ENCODE data around the gene KANK2.

Gene KANK2

GRCh38 chr19:11234486-11235075 is 37.2 kb upstream of the KANK2 start:
- no peak overlapping the region for H3K4me3 ChIP-seq (ENCODE audit: low read depth, low read length)
- no peak for DNase-seq (ENCODE audit: low read depth)
- TF ChIP-seq CTCF (IDR thresholded peaks at IDR 0.05; ENCODE audit: control insufficient read depth, extremely low read depth, insufficient read depth): no peak

GRCh38 chr19:11233073-11233472 is 35.7 kb upstream of the KANK2 start:
- TF ChIP-seq CTCF (IDR thresholded peaks at IDR 0.05; ENCODE audit: control insufficient read depth, extremely low read depth, insufficient read depth): no peak
- no peak overlapping the region for H3K4me3 ChIP-seq (ENCODE audit: low read depth, low read length)
- DNase-seq (ENCODE audit: low read depth): no peak

- no peak for DNase-seq (ENCODE audit: low read depth)
- no peak for TF ChIP-seq CTCF (IDR thresholded peaks at IDR 0.05; ENCODE audit: control insufficient read depth, extremely low read depth, insufficient read depth)
These were observed 35.2 kb upstream of the KANK2 start for GRCh38 chr19:11232555-11232954.

GRCh38 chr19:11230621-11231386 is 33.5 kb upstream of the KANK2 start:
- H3K4me3 ChIP-seq (ENCODE audit: low read depth, low read length): no peak overlapping the region
- no peak for TF ChIP-seq CTCF (IDR thresholded peaks at IDR 0.05; ENCODE audit: control insufficient read depth, extremely low read depth, insufficient read depth)

More at GRCh38 chr19:11232555-11232954, 35.2 kb upstream of the KANK2 start:
- H3K4me3 ChIP-seq (ENCODE audit: low read depth, low read length): no peak overlapping the region

GRCh38 chr19:11227195-11227886 is 30.0 kb upstream of the KANK2 start:
- no peak overlapping the region for H3K4me3 ChIP-seq (ENCODE audit: low read depth, low read length)
- no peak for TF ChIP-seq CTCF (IDR thresholded peaks at IDR 0.05; ENCODE audit: control insufficient read depth, extremely low read depth, insufficient read depth)
- no peak for DNase-seq (ENCODE audit: low read depth)

More at GRCh38 chr19:11230621-11231386, 33.5 kb upstream of the KANK2 start:
- DNase-seq (ENCODE audit: low read depth): no peak

- no peak for DNase-seq (ENCODE audit: low read depth)
- H3K4me3 ChIP-seq (ENCODE audit: low read depth, low read length): no peak overlapping the region
- no peak for TF ChIP-seq CTCF (IDR thresholded peaks at IDR 0.05; ENCODE audit: control insufficient read depth, extremely low read depth, insufficient read depth)
These were observed 29.4 kb upstream of the KANK2 start for GRCh38 chr19:11226716-11227166.

Measured in LNCaP clone FGC (cell line).